Embryonic facial prominence (tissue), 1 donor: Measurements from ENCODE around the gene GCC1.
A peak's percentile ranks its signal among the peaks of the same experiment; 100 is the strongest.
"Not testable (repeated sequence)": the region's sequence is repeated elsewhere in the genome, so short reads cannot be mapped to it uniquely, and the experiment has no call there.

ENCODE experiments used
- DNase-seq: peaks from one replicate; pipeline ENCODE4 v3.0.0-alpha.2; 2016; ENCODE audit errors: extremely low spot score

The GCC1 gene

GRCh38 chr7:127588697-127589482 lies 3.5 kb upstream of the GCC1 start:
- DNase-seq, result peak; percentile 63

DNA sequence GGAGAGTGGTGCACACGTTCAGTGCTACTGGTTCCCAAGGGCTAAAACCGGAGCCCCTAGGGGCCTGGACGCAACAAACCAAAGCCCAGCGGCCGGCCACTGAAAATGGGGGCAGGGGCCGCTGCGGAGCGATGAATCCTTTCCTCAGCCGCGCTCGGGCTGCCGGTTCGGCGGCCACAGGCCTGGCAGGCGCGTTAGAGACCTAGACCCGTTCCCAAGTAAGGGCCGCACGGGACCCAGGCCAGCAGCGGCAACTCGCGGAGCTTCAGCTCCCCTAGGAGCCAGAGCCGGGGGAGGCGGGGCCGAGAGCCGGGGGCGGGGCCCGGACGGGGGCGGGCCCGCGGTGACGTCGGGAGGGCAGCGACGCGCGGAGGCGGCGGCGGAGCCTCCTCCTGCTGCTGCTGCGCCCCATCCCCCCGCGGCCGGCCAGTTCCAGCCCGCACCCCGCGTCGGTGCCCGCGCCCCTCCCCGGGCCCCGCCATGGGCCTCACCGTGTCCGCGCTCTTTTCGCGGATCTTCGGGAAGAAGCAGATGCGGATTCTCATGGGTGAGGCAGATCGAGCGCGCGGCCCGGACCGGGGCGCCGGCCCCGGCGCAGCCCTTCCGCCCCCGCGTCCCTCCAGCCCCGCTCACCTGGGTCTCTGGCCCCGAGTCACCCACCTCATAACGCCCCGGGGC lies 2.8 kb upstream of the GCC1 start, which contains the start of gene ARF5:
Gene ARF5, plus strand, starts transcription at position 393 of the 678 bp plus-strand sequence. Its CDS starts 88 bp downstream, at position 481.
- peak; percentile 73 for DNase-seq

DNA sequence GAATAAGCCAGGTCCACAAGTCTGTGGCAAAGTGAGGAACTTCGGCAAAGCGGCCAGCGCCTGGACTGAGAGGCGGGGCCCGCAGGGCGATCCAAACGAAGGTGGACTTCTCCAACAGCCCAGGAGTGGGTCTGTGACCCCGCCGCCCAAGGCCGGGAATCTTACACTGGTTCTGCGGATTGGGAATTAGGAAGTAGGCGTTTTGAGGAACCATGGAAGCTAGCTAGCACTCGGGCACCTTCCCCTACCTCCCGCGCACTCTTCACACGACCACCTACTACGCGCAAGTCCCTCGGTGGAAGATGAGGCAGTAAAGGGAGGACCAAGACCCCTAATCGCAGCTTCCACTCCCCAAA lies 2.2 kb upstream of the GCC1 start:
- DNase-seq, result no peak

- DNase-seq, result no peak
Measured at GRCh38 chr7:127586346-127586745, 950 bp upstream of the GCC1 start.

DNA sequence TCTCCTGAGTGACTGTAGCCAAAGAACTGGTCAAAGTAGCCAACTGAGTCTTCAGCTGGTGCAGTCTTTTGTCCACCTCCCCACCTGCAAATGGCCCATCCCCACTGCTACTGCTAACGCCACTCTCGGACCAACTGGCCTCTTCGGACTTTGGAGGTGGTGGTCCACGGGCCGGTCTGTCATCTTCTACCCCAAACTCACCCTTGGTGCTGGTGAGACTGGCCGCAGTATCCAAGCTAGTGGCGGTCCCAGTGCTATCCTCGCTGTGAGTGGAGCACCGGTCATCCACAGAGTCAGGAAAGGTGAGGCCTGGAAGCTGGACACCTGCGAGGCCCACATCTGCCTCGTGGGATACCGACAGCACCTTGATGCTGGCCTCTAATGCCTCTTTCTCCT lies 750 bp downstream of the GCC1 start:
- DNase-seq, result no peak

- DNase-seq, result no peak
Measured at GRCh38 chr7:127582361-127582760, 3.0 kb downstream of the GCC1 start.

- DNase-seq, result no peak
Measured at GRCh38 chr7:127581716-127582115, 3.7 kb downstream of the GCC1 start.

- no peak for DNase-seq
Measured at GRCh38 chr7:127580612-127581011, 4.8 kb downstream of the GCC1 start.

GRCh38 chr7:127578711-127579275 lies 6.6 kb downstream of the GCC1 start:
- DNase-seq, result no peak

DNA sequence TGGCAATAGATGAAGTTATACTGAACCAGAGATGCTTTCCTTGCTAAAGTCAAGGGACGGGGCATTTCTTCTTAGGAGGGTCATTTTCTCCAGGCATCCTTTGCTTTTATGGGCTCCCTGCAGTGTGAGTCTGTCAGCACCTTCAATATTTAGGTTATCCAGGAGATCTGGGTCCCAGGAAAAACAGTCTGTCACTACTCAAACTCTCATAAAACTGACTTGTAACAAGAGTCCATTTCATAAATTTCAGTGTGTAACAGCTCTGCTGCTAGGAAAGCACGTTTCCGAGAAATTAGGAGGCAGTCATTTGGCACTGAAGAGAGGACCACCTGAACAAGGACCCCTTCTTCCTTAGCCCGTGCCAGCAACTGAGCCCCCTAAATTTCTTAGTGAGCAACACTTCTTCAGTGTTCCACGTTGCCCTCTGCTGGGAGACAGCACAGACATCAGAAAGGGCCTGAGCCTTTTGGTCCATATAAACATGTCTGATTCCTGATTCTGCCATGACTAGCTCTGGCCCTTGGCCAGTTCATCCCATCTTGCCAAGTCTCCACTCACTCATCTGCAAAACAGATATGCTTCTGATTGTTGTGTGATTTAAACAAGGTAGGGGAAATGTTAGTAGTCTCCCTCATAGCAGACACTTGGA lies 7.2 kb downstream of the GCC1 start:
- DNase-seq, result no peak

DNA sequence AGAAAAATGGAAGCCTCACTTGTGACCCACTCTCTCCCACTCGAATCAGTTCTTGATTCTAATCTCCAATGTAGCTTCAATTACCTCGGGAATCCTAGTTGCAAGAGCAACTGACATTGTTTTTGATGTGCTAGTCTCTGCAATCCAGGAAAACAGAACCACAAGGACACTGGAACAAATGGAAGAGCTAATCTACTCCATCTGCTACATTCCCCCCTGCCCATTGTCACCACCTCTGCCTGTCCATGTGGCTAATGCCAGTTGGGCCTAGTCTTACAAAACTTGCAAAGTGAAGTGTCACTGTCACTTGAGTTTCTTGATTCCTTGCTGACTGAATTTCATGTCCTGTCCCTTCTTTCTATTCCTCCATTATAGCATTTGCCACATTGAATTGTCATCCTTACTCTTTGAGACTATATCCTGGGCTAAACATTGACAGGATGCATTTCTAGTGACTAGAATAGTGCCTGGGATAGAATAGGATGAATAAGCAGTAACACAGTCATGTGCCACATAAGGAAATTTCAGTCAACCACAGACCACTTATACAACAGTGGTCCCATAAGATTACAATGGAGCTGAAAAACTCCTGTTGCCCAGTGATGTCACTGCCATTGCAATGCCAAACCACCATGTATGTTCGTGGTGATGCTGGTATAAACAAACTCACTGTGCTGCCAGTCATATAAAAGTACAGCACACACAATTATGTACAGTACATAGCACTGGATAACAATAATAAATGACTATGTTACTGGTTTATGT lies 13.5 kb downstream of the GCC1 start:
- no peak for DNase-seq

- DNase-seq, result not testable (repeated sequence)
Measured at GRCh38 chr7:127568034-127568433, 17.4 kb downstream of the GCC1 start.

DNA sequence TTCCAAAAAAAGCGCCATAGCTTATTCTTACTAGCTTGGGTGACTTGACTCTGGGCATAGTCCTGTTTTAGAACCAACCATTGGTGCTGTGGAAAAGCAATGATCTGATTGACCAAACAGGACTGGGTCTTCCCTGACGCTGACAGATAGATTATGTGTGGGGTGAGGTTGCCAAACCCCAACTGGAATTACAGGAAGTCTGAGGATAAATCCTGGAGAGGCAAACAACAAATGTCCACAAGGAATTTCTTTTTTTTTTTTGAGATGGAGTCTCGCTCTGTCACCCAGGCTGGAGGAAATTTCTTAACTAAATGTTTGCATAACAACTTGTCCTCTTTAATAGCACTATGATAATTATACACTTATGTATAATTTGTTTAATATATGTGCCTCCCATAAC lies 19.2 kb downstream of the GCC1 start:
- no peak for DNase-seq

DNA sequence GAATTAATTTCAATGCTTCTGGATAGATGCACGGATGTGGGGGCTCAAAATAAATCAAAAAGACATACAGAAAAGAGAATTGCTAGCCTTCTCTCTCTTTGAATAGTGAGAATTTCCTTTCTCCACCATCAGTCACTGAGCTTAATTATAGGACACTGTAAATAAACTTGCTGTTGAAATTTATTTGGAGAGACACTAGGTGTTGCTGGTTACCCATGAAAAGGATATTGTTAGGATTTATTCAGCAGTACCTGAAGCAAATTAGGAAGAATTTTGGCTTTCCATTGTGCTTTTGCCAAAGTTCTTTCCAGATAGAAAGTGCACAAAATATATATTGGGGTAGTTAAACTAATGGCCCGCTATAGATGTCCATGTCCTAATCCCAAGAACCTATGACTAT lies 27.6 kb downstream of the GCC1 start:
- no peak for DNase-seq

- no peak for DNase-seq
Measured at GRCh38 chr7:127556404-127556803, 29.0 kb downstream of the GCC1 start.

DNA sequence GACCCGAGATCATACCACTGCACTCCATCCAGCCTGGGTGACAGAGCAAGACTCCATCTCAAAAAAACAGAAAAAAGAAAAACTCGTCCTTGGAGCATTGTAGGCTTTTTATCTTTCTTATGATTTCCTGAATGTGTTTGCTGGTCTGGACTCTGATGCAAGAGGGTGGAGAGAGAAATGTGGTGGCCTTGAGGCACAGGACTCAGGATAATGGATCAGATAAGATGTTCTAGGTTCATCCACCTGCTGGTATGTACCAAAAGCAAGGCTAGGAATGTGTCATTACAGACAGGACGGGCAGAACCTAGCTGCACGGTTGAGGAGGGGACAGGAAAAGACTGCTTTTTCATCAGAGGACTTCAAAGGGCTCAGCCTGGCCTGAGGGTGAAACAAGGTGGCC lies 33.5 kb downstream of the GCC1 start:
- DNase-seq, result no peak

GRCh38 chr7:127550247-127550646 lies 35.1 kb downstream of the GCC1 start:
- no peak for DNase-seq

DNA sequence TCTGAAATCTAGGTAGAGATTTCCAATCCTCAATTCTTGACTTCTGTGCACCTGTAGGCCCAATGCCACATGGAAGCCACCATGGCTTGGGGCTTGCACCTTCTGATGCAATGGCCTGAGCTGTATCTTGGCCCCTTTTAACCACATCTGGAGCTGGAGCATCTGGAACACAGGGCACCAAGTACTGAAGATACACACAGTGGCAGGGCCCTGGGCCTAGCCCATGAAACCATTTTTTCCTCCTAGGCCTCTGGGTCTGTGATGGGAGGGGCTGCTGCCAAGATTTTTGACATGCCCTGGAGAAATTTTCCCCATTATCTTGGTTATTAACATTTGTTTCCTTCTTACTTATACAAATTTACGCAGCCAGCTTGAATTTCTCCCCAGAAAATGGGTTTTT lies 39.1 kb downstream of the GCC1 start:
- DNase-seq, result no peak

DNA sequence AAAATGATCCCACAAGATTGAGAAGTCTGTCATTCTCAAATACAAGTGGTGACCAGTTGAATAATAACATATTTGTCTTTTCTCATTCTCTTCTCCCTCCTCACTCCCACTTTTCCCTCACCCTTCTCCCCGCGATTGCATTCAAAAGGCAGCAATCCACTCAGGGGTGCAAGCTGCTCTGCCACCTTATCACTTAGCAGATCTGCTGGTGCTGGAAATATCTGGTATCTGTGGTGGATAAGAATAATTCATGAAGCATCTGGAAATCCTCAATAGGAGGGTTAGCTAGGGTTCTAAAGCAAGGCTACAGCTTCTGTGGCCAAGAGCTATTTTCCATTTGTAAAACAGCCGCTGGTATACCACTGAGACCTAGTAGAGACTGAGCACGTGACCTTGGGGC lies 43.8 kb downstream of the GCC1 start:
- no peak for DNase-seq

DNA sequence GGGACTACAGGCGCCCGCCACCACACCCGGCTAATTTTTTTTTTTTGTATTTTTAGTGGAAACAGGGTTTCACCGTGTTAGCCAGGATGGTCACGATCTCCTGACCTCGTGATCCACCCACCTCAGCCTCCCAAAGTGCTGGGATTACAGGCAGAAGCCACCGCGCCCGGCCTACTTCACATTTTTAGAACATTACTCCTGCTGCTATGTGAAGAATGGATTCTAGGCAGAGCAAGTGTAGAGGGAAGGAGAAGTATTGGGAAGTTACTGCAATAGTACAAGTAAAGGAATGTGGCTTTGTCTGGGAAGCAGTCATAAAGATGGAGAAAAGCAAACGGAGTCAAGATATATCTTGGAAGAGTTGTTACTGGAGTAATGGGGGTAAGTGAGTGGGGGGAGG lies 44.9 kb downstream of the GCC1 start:
- not testable (repeated sequence) for DNase-seq

GRCh38 chr7:127539116-127539515 lies 46.3 kb downstream of the GCC1 start:
- DNase-seq, result no peak

- DNase-seq, result no peak
Measured at GRCh38 chr7:127536741-127537140, 48.7 kb downstream of the GCC1 start.
